22Rv1 (cell line): ENCODE measurements around the gene CLIP1.
"Not testable (repeated sequence)": the region's sequence is repeated elsewhere in the genome, so short reads cannot be mapped to it uniquely, and the experiment has no call there.

Experiments
- ZFX ChIP-seq: fragments of 450-650 bp; IDR thresholded peaks from 2 replicates; pipeline ENCODE4 v1.6.1; 2017; ENCODE audit warnings: antibody characterized with exemption, borderline replicate concordance
- TF ChIP-seq, protein P1 (sequence below): fragments of 450-650 bp; IDR thresholded peaks from 2 replicates; pipeline ENCODE4 v1.5.1; 2017; ENCODE audit warnings: mild to moderate bottlenecking

DNA sequence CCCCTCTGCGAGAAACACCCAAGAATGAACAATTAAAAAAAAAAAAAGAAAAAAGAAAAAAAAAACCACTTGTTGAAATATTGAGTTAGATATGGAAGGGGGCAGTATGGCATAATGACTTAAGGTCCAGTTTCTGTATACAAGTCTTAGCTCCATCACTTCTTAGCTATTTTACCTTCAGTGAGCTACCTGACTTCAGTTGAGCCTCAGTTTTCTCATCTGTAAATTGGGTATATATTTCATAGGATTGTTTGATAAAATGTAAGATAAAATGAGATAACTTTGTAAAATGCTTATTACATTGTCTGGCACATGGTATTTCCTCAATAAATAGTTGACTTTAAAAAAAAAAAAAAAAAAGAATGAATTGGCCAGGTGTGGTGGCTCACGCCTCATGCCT, 64.1 kb downstream of the CLIP1 start:
- TF ChIP-seq, protein P1, sequence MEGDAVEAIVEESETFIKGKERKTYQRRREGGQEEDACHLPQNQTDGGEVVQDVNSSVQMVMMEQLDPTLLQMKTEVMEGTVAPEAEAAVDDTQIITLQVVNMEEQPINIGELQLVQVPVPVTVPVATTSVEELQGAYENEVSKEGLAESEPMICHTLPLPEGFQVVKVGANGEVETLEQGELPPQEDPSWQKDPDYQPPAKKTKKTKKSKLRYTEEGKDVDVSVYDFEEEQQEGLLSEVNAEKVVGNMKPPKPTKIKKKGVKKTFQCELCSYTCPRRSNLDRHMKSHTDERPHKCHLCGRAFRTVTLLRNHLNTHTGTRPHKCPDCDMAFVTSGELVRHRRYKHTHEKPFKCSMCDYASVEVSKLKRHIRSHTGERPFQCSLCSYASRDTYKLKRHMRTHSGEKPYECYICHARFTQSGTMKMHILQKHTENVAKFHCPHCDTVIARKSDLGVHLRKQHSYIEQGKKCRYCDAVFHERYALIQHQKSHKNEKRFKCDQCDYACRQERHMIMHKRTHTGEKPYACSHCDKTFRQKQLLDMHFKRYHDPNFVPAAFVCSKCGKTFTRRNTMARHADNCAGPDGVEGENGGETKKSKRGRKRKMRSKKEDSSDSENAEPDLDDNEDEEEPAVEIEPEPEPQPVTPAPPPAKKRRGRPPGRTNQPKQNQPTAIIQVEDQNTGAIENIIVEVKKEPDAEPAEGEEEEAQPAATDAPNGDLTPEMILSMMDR: not testable (repeated sequence)
- not testable (repeated sequence) for TF ChIP-seq ZFX
